Chondrocyte (in vitro differentiated cells): ENCODE results near the gene CLASP1. TPM values are rescaled to one million over a fixed set of nuclear protein-coding genes. Genes with fewer than 3 reads are reported as not detected.

ENCODE experiments used
- DNase-seq: peaks from one replicate; pipeline ENCODE4 v3.0.0; 2021; ENCODE audit warnings: mixed read lengths, low spot score
- H3K27ac Mint-ChIP-seq: one replicate; pipeline ENCODE4 v1.8.0; 2021; ENCODE audit warnings: mild to moderate bottlenecking, moderate library complexity, mixed read lengths; ENCODE audit not compliant: unreplicated experiment
- H3K27me3 Mint-ChIP-seq: 2 replicates; pipeline ENCODE4 v1.8.0; 2021; ENCODE audit warnings: low read depth, mixed read lengths
- H3K36me3 Mint-ChIP-seq: 2 replicates; pipeline ENCODE4 v1.8.0; 2021; ENCODE audit warnings: low read depth, mixed read lengths
- H3K4me1 Mint-ChIP-seq: 2 replicates; pipeline ENCODE4 v1.8.0; 2021; ENCODE audit warnings: low read depth, mild to moderate bottlenecking, mixed read lengths
- H3K4me3 Mint-ChIP-seq: one replicate; pipeline ENCODE4 v1.8.0; 2021; ENCODE audit warnings: mild to moderate bottlenecking, moderate library complexity, mixed read lengths; ENCODE audit not compliant: unreplicated experiment
- H3K9me3 Mint-ChIP-seq: 2 replicates; pipeline ENCODE4 v1.8.0; 2021; ENCODE audit warnings: low read depth, mixed read lengths
- total RNA-seq: library from RNA; stranded (reverse); gene quantifications from 3 replicates; pipeline ENCODE4 v1.2.1, GENCODE V29; 2021
- TF ChIP-seq, protein P1 (sequence below): fragments of 200-600 bp; sonication (generic); IDR thresholded peaks from 2 replicates; pipeline ENCODE4 v1.5.0; 2021; ENCODE audit warnings: antibody characterized with exemption, mild to moderate bottlenecking, moderate library complexity

Gene CLASP1
- total RNA-seq, 1 donor from 2014 or later = 56.0 TPM

DNA sequence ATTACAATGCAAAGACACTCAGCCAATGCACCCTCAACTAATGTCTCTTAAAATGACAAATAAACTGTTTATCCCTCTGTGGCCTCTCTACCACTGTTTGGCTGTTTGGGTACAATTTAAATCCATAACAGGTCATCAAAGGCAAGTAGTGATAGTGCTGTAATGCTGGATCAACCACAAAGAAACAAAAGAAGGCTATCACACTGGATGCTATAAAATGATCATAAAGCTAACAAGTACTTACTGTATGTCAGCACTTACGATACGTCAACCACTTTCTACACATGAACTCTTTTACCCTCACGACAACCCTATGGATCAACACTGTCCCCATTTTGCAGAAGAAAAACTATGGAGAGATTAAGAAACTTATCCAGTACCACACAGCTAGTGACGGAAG, 64.5 kb downstream of the CLASP1 start:
- Mint-ChIP-seq H3K27me3 (no peaks in the 10 kb centered on the region), H3K9me3 (no peaks in the 10 kb centered on the region), H3K36me3 (peaks cover 1% of the 10 kb centered on the region), H3K4me1 (peaks cover 29% of the 10 kb centered on the region), H3K4me3 (no peak overlapping the region), H3K27ac (no peak overlapping the region)
- DNase-seq = no peak
- TF ChIP-seq, protein P1, sequence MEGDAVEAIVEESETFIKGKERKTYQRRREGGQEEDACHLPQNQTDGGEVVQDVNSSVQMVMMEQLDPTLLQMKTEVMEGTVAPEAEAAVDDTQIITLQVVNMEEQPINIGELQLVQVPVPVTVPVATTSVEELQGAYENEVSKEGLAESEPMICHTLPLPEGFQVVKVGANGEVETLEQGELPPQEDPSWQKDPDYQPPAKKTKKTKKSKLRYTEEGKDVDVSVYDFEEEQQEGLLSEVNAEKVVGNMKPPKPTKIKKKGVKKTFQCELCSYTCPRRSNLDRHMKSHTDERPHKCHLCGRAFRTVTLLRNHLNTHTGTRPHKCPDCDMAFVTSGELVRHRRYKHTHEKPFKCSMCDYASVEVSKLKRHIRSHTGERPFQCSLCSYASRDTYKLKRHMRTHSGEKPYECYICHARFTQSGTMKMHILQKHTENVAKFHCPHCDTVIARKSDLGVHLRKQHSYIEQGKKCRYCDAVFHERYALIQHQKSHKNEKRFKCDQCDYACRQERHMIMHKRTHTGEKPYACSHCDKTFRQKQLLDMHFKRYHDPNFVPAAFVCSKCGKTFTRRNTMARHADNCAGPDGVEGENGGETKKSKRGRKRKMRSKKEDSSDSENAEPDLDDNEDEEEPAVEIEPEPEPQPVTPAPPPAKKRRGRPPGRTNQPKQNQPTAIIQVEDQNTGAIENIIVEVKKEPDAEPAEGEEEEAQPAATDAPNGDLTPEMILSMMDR = no peak

DNA sequence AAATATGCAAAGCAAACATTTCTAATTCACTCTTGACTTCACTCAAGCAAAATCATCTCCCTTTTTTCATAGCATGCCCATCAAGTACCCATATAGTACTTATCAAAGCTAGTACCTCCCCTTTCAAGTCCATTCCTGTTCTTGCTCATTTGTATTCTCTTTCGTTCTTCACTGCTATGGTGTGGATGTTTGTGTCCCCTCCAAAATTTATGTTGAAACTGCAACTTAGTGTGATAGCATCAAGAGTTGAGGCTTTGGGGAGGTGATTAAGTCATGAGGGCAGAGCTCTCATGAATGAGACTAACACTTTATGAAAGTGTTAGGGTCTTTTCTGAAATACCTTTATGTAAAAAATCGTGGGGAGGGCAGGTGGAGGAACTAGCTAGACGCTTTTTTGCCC, 65.7 kb downstream of the CLASP1 start:
- no peak for DNase-seq
- H3K27me3 Mint-ChIP-seq = no peaks in the 10 kb centered on the region

DNA sequence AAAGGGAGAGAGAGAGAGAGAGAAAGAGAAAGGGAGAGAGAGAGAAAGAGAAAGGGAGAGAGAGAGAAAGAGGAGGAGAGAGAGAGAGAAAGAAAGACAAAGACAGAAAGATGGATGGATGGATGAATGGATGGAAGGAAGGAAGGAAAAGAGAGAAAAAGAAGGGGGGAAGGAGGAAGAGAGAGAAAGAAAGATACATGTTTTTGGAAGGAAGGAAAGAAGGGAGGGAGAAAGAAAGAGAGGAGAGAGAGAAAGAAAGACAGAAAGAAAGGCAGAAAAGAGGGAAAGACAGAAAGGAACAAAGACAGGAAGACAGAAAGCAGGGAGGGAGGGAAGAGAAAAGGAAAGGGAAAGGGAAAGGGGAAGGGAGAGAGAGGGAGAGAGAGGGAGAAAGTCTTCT, 67.0 kb downstream of the CLASP1 start:
- peaks cover 28% of the 10 kb centered on the region for H3K4me1 Mint-ChIP-seq
- no peak overlapping the region for H3K27ac Mint-ChIP-seq
- no peaks in the 10 kb centered on the region for H3K27me3 Mint-ChIP-seq
- H3K9me3 Mint-ChIP-seq = no peaks in the 10 kb centered on the region
- TF ChIP-seq, protein P1 = no peak
- H3K36me3 Mint-ChIP-seq = peaks cover 1% of the 10 kb centered on the region
- no peak for DNase-seq
- no peak overlapping the region for H3K4me3 Mint-ChIP-seq

More for the DNA sequence above, 65.7 kb downstream of the CLASP1 start:
- TF ChIP-seq, protein P1 = no peak
- Mint-ChIP-seq H3K9me3 (no peaks in the 10 kb centered on the region), H3K27ac (no peak overlapping the region), H3K4me3 (no peak overlapping the region), H3K4me1 (peaks cover 34% of the 10 kb centered on the region), H3K36me3 (peaks cover 1% of the 10 kb centered on the region)

DNA sequence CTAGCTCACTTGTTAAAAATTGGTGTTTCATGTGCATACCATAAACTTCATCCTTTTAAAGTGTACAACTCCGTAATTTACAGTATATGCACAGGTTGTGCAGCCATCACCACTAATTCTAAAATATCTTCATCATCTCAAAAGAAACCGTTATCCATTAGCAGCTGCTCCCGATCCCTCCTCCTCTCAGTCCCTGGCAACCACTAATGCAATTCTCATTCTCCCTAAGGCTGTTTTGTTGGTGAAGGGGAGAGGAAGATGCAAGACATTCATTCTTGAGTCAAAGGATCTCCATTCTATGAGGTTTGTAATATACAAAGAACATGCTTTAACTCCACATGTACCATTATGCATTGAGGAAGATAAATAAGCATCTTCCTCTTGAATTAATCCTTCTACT, 70.0 kb downstream of the CLASP1 start:
- DNase-seq = no peak
- Mint-ChIP-seq H3K9me3 (no peaks in the 10 kb centered on the region), H3K27ac (no peak overlapping the region), H3K27me3 (no peaks in the 10 kb centered on the region), H3K4me1 (peaks cover 25% of the 10 kb centered on the region), H3K4me3 (no peak overlapping the region), H3K36me3 (no peaks in the 10 kb centered on the region)
- TF ChIP-seq, protein P1 = no peak

DNA sequence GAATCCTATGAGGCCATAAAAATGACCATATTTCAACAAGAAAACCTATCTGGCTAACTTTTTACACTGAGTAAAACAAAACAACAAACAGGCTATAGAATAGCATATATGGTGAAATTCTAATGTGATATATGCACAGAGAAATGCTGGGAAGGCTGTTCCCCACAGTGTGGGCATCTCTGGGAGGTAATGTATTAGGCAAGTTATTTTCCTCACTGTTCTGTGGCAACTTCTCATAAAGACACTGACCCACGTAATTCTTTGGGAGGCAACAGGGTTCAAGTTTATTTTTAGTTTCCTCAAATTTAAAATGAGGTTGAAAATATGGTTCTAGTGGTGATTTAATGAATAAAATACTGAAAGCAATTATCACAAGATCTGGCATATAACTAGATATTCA, 71.9 kb downstream of the CLASP1 start:
- Mint-ChIP-seq H3K27me3 (no peaks in the 10 kb centered on the region), H3K9me3 (no peaks in the 10 kb centered on the region), H3K4me1 (peaks cover 32% of the 10 kb centered on the region), H3K36me3 (no peaks in the 10 kb centered on the region), H3K27ac (no peak overlapping the region), H3K4me3 (no peak overlapping the region)
- no peak for DNase-seq
- TF ChIP-seq, protein P1 = no peak
